ENCODE results near the gene IRF8.

- TF ChIP-seq CTCF (IDR thresholded peaks at IDR 0.05; ENCODE audit: insufficient read depth, low read depth, low read length): no peak
- no peak for TF ChIP-seq EZH2 (IDR thresholded peaks at IDR 0.05; ENCODE audit: insufficient read depth, low read length)
Measured at GRCh38 chr16:85853547-85854545, 45.1 kb upstream of the IRF8 start.

Data from astrocyte (in vitro differentiated cells and primary cell).